MM.1S (cell line): ENCODE data around the gene TUBGCP6.

Experiments used
- DNase-seq: peaks from one replicate; pipeline ENCODE4 v3.0.0-alpha.2; 2015
- H2AFZ ChIP-seq: fragments of 300-600 bp; sonication (generic); 2 replicates; pipeline ENCODE4 v1.6.0; 2016; ENCODE audit warnings: antibody characterized with exemption, low read length
- H3F3A ChIP-seq: fragments of 300-600 bp; sonication (generic); 2 replicates; pipeline ENCODE4 v1.6.1; 2016; ENCODE audit warnings: mild to moderate bottlenecking, antibody characterized with exemption, low read length, moderate library complexity, mixed read lengths; ENCODE audit not compliant: insufficient read depth
- H3K27ac ChIP-seq: fragments of 300-600 bp; sonication (generic); 2 replicates; pipeline ENCODE4 v1.5.1; 2016; ENCODE audit warnings: mild to moderate bottlenecking, low read length
- H3K27me3 ChIP-seq: fragments of 300-600 bp; sonication (generic); replicated peaks from 2 replicates; pipeline ENCODE4 v1.6.0; 2016; ENCODE audit warnings: low read length; ENCODE audit not compliant: insufficient read depth
- H3K36me3 ChIP-seq: fragments of 300-600 bp; sonication (generic); replicated peaks from 2 replicates; pipeline ENCODE4 v1.6.1; 2016; ENCODE audit warnings: mild to moderate bottlenecking, low read length, mixed read lengths; ENCODE audit not compliant: insufficient read depth
- H3K4me1 ChIP-seq: fragments of 300-600 bp; sonication (generic); 2 replicates; pipeline ENCODE4 v1.6.1; 2016; ENCODE audit warnings: low read length, mixed read lengths
- H3K4me2 ChIP-seq: fragments of 300-600 bp; sonication (generic); 2 replicates; pipeline ENCODE4 v1.6.0; 2016; ENCODE audit warnings: low read depth, low read length
- H3K4me3 ChIP-seq: fragments of 300-600 bp; sonication (generic); 2 replicates; pipeline ENCODE4 v1.5.1; 2016; ENCODE audit warnings: low read length, mixed read lengths
- H3K79me2 ChIP-seq: fragments of 300-600 bp; sonication (generic); 2 replicates; pipeline ENCODE4 v1.6.1; 2016; ENCODE audit warnings: mixed run types, low read length, mixed read lengths
- H3K9ac ChIP-seq: fragments of 300-600 bp; sonication (generic); 2 replicates; pipeline ENCODE4 v1.6.1; 2016; ENCODE audit warnings: low read length, mixed read lengths
- H3K9me2 ChIP-seq: fragments of 300-600 bp; sonication (generic); replicated peaks from 2 replicates; pipeline ENCODE4 v1.6.1; 2016; ENCODE audit warnings: mild to moderate bottlenecking, low read length, mixed read lengths; ENCODE audit not compliant: insufficient read depth
- H3K9me3 ChIP-seq: fragments of 300-600 bp; sonication (generic); replicated peaks from 2 replicates; pipeline ENCODE4 v1.6.1; 2016; ENCODE audit warnings: mild to moderate bottlenecking, low read length, mixed read lengths; ENCODE audit not compliant: insufficient read depth
- H4K20me1 ChIP-seq: fragments of 300-600 bp; sonication (generic); 2 replicates; pipeline ENCODE4 v1.6.1; 2016; ENCODE audit warnings: mild to moderate bottlenecking, low read length, moderate library complexity, mixed read lengths; ENCODE audit not compliant: insufficient read depth
- CTCF ChIP-seq: fragments of 300-600 bp; sonication (generic); IDR thresholded peaks from 2 replicates; pipeline ENCODE4 v1.5.1; 2016; ENCODE audit warnings: antibody characterized with exemption, low read length, mixed read lengths
- EZH2 ChIP-seq: fragments of 300-600 bp; sonication (generic); optimal IDR thresholded peaks from 2 replicates; pipeline ENCODE3; 2017; ENCODE audit warnings: low read depth, mild to moderate bottlenecking, antibody characterized with exemption, low read length, mixed read lengths
- EZH2phosphoT487 ChIP-seq: fragments of 300-600 bp; sonication (generic); IDR thresholded peaks from 2 replicates; pipeline ENCODE4 v1.6.1; 2018; ENCODE audit warnings: antibody characterized with exemption, low read length

Gene TUBGCP6

GRCh38 chr22:50171319-50171964, 73.4 kb downstream of the TUBGCP6 start:
- no peak overlapping the region for H3K9ac ChIP-seq
- H3K4me1 ChIP-seq, result no peaks in the 10 kb centered on the region
- no peak overlapping the region for H3K4me2 ChIP-seq
- no peaks in the 10 kb centered on the region for H3K79me2 ChIP-seq
- H3K27ac ChIP-seq, result no peak overlapping the region
- DNase-seq, result no peak
- H4K20me1 ChIP-seq, result no peaks in the 10 kb centered on the region
- no peak overlapping the region for H3K4me3 ChIP-seq
- H3K9me3 ChIP-seq, result no peaks in the 10 kb centered on the region
- H2AFZ ChIP-seq, result no peak overlapping the region
- H3K9me2 ChIP-seq, result no peaks in the 10 kb centered on the region
- H3F3A ChIP-seq, result no peaks in the 10 kb centered on the region
- H3K36me3 ChIP-seq, result no peaks in the 10 kb centered on the region
- H3K27me3 ChIP-seq, result peaks cover 14% of the 10 kb centered on the region
- TF ChIP-seq EZH2, result no peak
- no peak for TF ChIP-seq CTCF
- no peak for TF ChIP-seq EZH2phosphoT487

GRCh38 chr22:50170453-50171318, 74.1 kb downstream of the TUBGCP6 start, which contains the start of gene PANX2:
Gene PANX2, plus strand, starts transcription at chr22:50170731. Its CDS starts 0 bp downstream, at chr22:50170731.
- Histone ChIP-seq H3K4me2 (no peak within 1 kb of the TSS), H3K27ac (no peak within 1 kb of the TSS), H3K9me2 (no peaks in the 10 kb centered on the region), H2AFZ (no peak within 1 kb of the TSS), H3K4me1 (no peaks in the 10 kb centered on the region), H3K36me3 (no peaks in the 10 kb centered on the region), H4K20me1 (no peaks in the 10 kb centered on the region), H3F3A (no peaks in the 10 kb centered on the region), H3K4me3 (no peak within 1 kb of the TSS), H3K27me3 (peaks cover 14% of the 10 kb centered on the region), H3K79me2 (no peaks in the 10 kb centered on the region), H3K9me3 (no peaks in the 10 kb centered on the region), H3K9ac (no peak within 1 kb of the TSS)
- no peak for DNase-seq
- TF ChIP-seq EZH2phosphoT487, result no peak
- no peak for TF ChIP-seq EZH2
- no peak for TF ChIP-seq CTCF

GRCh38 chr22:50169774-50170341, 75.0 kb downstream of the TUBGCP6 start:
- H2AFZ ChIP-seq, result no peak overlapping the region
- H3K27me3 ChIP-seq, result peaks cover 23% of the 10 kb centered on the region
- H3K27ac ChIP-seq, result no peak overlapping the region
- peak; percentile 44 for DNase-seq
- no peak for TF ChIP-seq EZH2
- TF ChIP-seq EZH2phosphoT487, result no peak
- no peak for TF ChIP-seq CTCF
- H3K4me3 ChIP-seq, result no peak overlapping the region
- H3K36me3 ChIP-seq, result no peaks in the 10 kb centered on the region
- H3K4me1 ChIP-seq, result no peaks in the 10 kb centered on the region
- no peak overlapping the region for H3K9ac ChIP-seq
- H3K79me2 ChIP-seq, result no peaks in the 10 kb centered on the region
- H3K9me2 ChIP-seq, result no peaks in the 10 kb centered on the region
- no peaks in the 10 kb centered on the region for H3F3A ChIP-seq
- no peaks in the 10 kb centered on the region for H4K20me1 ChIP-seq
- no peak overlapping the region for H3K4me2 ChIP-seq
- H3K9me3 ChIP-seq, result no peaks in the 10 kb centered on the region
